ENCODE results near the gene ATXN1L. TPM values are rescaled to one million over a fixed set of nuclear protein-coding genes. Genes with fewer than 3 reads are reported as not detected.
"Not testable (repeated sequence)": the region's sequence is repeated elsewhere in the genome, so short reads cannot be mapped to it uniquely, and the experiment has no call there.

ATXN1L gene
- polyA plus RNA-seq, 4 donors = 4.3 to 21.3 (median 7.7) TPM

DNA sequence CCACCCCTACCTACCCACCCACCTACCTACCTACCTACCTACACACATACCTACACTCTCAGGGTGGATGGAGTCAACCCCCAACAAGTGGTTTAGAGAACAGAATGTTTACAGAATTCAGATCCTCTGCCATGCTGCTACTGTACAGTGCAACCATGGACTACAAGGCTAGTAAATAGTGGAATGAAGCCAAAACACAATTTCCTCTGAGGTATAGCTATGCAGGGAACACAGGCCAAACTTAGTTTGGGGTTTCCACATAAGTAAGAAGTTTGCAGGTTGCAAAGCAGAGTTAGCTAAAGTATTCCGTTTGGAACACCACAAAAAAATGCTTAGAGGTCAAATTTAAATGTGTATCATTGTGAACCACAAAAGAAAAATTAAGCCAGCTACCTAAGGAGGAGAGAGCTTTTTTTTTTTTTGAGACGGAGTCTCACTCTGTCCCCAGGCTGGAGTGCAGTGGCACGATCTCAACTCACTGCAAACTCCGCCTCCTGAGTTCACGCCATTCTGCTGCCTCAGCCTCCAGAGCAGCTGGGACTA lies 34.4 kb upstream of the ATXN1L start:
- no peak overlapping the region for H3K27ac ChIP-seq (ENCODE audit: low read depth in 1 of 3, low read length in 2 of 3)
- no peaks in the 10 kb centered on the region for H3K36me3 ChIP-seq (ENCODE audit: control insufficient read depth in 3 of 3, insufficient read depth in 2 of 3, low read depth in 1 of 3, low read length in 3 of 3)
- WGBS, 3 donors = 74 to 87% (median 86%) methylated on average over 4 to 5 of the region's 5 CpGs
- H3K27me3 ChIP-seq (ENCODE audit: control insufficient read depth in 3 of 3, insufficient read depth in 3 of 3, low read length in 3 of 3) = no peaks in the 10 kb centered on the region
- no peak for FAIRE-seq
- peaks cover 0 to 4% (median 3%) of the 10 kb centered on the region in 3 donors for H3K4me1 ChIP-seq (ENCODE audit: control insufficient read depth in 3 of 3, insufficient read depth in 2 of 3, low read depth in 1 of 3, low read length in 2 of 3)
- no peaks in the 10 kb centered on the region for H3K9me3 ChIP-seq (ENCODE audit: control insufficient read depth in 2 of 2, insufficient read depth in 1 of 2, low read depth in 1 of 2, low read length in 1 of 2)
- DNase-seq = no peak
- no peak overlapping the region for H3K4me3 ChIP-seq (ENCODE audit: low read depth in 1 of 3, low read length in 3 of 3)

DNA sequence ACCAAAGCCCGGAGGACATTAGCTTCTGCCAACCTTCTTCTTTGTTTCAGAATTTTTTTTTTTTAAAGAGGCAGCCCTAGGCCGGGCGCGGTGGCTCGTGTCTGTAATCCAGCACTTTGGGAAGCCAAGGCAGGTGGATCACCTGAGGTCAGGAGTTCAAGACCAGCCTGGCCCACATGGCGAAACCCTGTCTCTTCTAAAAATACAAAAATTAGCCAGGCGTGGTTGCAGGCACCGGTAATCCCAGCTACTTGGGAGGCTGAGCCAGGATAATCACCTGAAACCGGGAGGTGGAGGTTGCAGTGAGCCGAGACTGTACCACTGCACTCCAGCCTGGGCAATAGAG lies 28.6 kb upstream of the ATXN1L start:
- not testable (repeated sequence) for H3K36me3 ChIP-seq (ENCODE audit: control insufficient read depth in 3 of 3, insufficient read depth in 2 of 3, low read depth in 1 of 3, low read length in 3 of 3); FAIRE-seq; H3K4me3 ChIP-seq (ENCODE audit: low read depth in 1 of 3, low read length in 3 of 3); H3K4me1 ChIP-seq (ENCODE audit: control insufficient read depth in 3 of 3, insufficient read depth in 2 of 3, low read depth in 1 of 3, low read length in 2 of 3); H3K27me3 ChIP-seq (ENCODE audit: control insufficient read depth in 3 of 3, insufficient read depth in 3 of 3, low read length in 3 of 3); DNase-seq; H3K9me3 ChIP-seq (ENCODE audit: control insufficient read depth in 2 of 2, insufficient read depth in 1 of 2, low read depth in 1 of 2, low read length in 1 of 2)
- peak overlapping the region in 1 of 3 donors; percentile 22 for H3K27ac ChIP-seq (ENCODE audit: low read depth in 1 of 3, low read length in 2 of 3)
- WGBS, 3 donors = 73 to 85% (median 78%) methylated on average over 10 of the region's 10 CpGs

DNA sequence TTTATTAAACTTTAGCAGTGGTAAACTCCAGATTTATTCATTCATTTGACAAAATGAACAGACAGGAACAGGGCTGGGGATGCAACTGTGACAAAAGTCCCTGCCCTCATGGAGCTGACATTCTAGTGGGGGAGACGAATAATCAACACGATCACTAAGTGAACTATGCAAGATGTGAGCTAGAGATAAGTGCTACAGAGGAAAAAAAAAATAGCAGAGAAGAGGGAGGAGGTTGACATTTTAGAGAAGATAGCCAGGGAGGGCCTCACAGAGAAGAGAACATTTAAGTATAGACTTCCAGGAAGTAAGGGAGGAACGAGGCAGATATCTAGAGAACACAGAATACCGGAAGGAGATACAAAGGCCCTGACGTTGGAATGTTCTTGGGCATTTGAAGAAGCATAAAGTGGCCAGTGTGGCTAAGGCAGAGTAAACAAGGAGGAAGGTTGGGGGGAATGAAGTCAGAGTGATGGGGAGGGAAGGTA lies 19.2 kb upstream of the ATXN1L start:
- FAIRE-seq (no peak), DNase-seq (no peak)
- Histone ChIP-seq H3K27ac (ENCODE audit: low read depth in 1 of 3, low read length in 2 of 3) (no peak overlapping the region), H3K36me3 (ENCODE audit: control insufficient read depth in 3 of 3, insufficient read depth in 2 of 3, low read depth in 1 of 3, low read length in 3 of 3) (no peaks in the 10 kb centered on the region), H3K27me3 (ENCODE audit: control insufficient read depth in 3 of 3, insufficient read depth in 3 of 3, low read length in 3 of 3) (no peaks in the 10 kb centered on the region), H3K4me1 (ENCODE audit: control insufficient read depth in 3 of 3, insufficient read depth in 2 of 3, low read depth in 1 of 3, low read length in 2 of 3) (no peaks in the 10 kb centered on the region), H3K4me3 (ENCODE audit: low read depth in 1 of 3, low read length in 3 of 3) (no peak overlapping the region), H3K9me3 (ENCODE audit: control insufficient read depth in 2 of 2, insufficient read depth in 1 of 2, low read depth in 1 of 2, low read length in 1 of 2) (no peaks in the 10 kb centered on the region)
- WGBS, 3 donors = 75 to 86% (median 83%) methylated on average over 5 of the region's 5 CpGs

GRCh38 chr16:71830359-71830758 lies 15.4 kb upstream of the ATXN1L start:
- H3K27ac ChIP-seq (ENCODE audit: low read depth in 1 of 3, low read length in 2 of 3) = no peak overlapping the region
- H3K9me3 ChIP-seq (ENCODE audit: control insufficient read depth in 2 of 2, insufficient read depth in 1 of 2, low read depth in 1 of 2, low read length in 1 of 2) = no peaks in the 10 kb centered on the region
- DNase-seq = no peak
- H3K27me3 ChIP-seq (ENCODE audit: control insufficient read depth in 3 of 3, insufficient read depth in 3 of 3, low read length in 3 of 3) = no peaks in the 10 kb centered on the region
- WGBS, 3 donors = 78 to 84% (median 82%) methylated on average over 2 of the region's 2 CpGs
- no peaks in the 10 kb centered on the region for H3K4me1 ChIP-seq (ENCODE audit: control insufficient read depth in 3 of 3, insufficient read depth in 2 of 3, low read depth in 1 of 3, low read length in 2 of 3)
- H3K36me3 ChIP-seq (ENCODE audit: control insufficient read depth in 3 of 3, insufficient read depth in 2 of 3, low read depth in 1 of 3, low read length in 3 of 3) = no peaks in the 10 kb centered on the region
- FAIRE-seq = no peak
- H3K4me3 ChIP-seq (ENCODE audit: low read depth in 1 of 3, low read length in 3 of 3) = no peak overlapping the region

- not testable (repeated sequence) for H3K9me3 ChIP-seq (ENCODE audit: control insufficient read depth in 2 of 2, insufficient read depth in 1 of 2, low read depth in 1 of 2, low read length in 1 of 2); H3K4me1 ChIP-seq (ENCODE audit: control insufficient read depth in 3 of 3, insufficient read depth in 2 of 3, low read depth in 1 of 3, low read length in 2 of 3); H3K27me3 ChIP-seq (ENCODE audit: control insufficient read depth in 3 of 3, insufficient read depth in 3 of 3, low read length in 3 of 3); DNase-seq; H3K27ac ChIP-seq (ENCODE audit: low read depth in 1 of 3, low read length in 2 of 3); H3K4me3 ChIP-seq (ENCODE audit: low read depth in 1 of 3, low read length in 3 of 3); H3K36me3 ChIP-seq (ENCODE audit: control insufficient read depth in 3 of 3, insufficient read depth in 2 of 3, low read depth in 1 of 3, low read length in 3 of 3); FAIRE-seq
- 86 to 96% (median 89%) methylated on average over 3 of the region's 3 CpGs for WGBS, 3 donors
These were observed 14.1 kb upstream of the ATXN1L start for GRCh38 chr16:71831698-71832097.

DNA sequence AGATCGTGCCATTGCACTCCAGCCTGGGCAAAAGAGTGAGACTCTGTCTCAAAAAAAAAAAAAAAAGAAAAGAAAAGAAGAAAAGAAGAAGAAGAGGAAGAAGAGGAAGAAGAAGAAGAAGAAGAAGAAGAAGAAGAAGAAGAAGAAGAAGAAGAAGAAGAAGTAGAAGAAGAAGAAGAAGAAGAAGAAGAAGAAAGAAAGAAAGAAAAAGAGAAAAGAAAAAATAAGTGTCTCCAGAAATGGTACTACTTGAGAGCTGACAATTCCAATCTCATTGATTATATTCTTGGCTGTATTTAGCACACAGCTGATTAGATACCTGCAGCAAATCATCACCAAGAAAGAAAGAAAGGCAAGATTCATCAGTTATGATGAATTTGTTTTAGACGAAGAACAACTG lies 13.7 kb upstream of the ATXN1L start:
- H3K9me3 ChIP-seq (ENCODE audit: control insufficient read depth in 2 of 2, insufficient read depth in 1 of 2, low read depth in 1 of 2, low read length in 1 of 2); H3K4me1 ChIP-seq (ENCODE audit: control insufficient read depth in 3 of 3, insufficient read depth in 2 of 3, low read depth in 1 of 3, low read length in 2 of 3); H3K36me3 ChIP-seq (ENCODE audit: control insufficient read depth in 3 of 3, insufficient read depth in 2 of 3, low read depth in 1 of 3, low read length in 3 of 3); H3K27ac ChIP-seq (ENCODE audit: low read depth in 1 of 3, low read length in 2 of 3); H3K4me3 ChIP-seq (ENCODE audit: low read depth in 1 of 3, low read length in 3 of 3); DNase-seq; H3K27me3 ChIP-seq (ENCODE audit: control insufficient read depth in 3 of 3, insufficient read depth in 3 of 3, low read length in 3 of 3); FAIRE-seq: not testable (repeated sequence)
- 91 to 97% (median 94%) methylated on average over 2 of the region's 2 CpGs for WGBS, 3 donors

DNA sequence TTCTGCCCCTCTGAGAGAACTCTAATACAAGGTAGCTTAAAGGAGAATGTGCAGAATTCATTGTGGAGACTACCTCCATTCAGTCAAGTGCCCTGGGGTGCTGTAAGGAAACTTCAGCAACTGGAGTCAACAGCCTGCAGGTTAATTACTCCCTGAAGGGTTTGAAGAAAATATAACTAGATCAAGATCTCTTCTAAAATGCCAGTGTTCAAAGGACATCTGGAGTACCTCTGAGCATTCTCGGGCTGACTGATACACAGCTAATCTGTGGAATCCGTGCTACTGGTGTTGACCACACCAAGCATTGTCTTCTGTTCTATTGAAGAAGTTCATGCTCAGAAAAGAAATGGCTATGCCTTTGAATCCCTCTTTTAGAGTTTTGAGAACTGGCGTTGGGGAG lies 11.5 kb upstream of the ATXN1L start:
- FAIRE-seq = no peak
- Histone ChIP-seq H3K27me3 (ENCODE audit: control insufficient read depth in 3 of 3, insufficient read depth in 3 of 3, low read length in 3 of 3) (no peaks in the 10 kb centered on the region), H3K4me3 (ENCODE audit: low read depth in 1 of 3, low read length in 3 of 3) (no peak overlapping the region), H3K4me1 (ENCODE audit: control insufficient read depth in 3 of 3, insufficient read depth in 2 of 3, low read depth in 1 of 3, low read length in 2 of 3) (no peaks in the 10 kb centered on the region), H3K36me3 (ENCODE audit: control insufficient read depth in 3 of 3, insufficient read depth in 2 of 3, low read depth in 1 of 3, low read length in 3 of 3) (no peaks in the 10 kb centered on the region), H3K9me3 (ENCODE audit: control insufficient read depth in 2 of 2, insufficient read depth in 1 of 2, low read depth in 1 of 2, low read length in 1 of 2) (no peaks in the 10 kb centered on the region), H3K27ac (ENCODE audit: low read depth in 1 of 3, low read length in 2 of 3) (no peak overlapping the region)
- 63 to 84% (median 75%) methylated on average over 3 of the region's 3 CpGs for WGBS, 3 donors
- DNase-seq = no peak

- Histone ChIP-seq H3K9me3 (ENCODE audit: control insufficient read depth in 2 of 2, insufficient read depth in 1 of 2, low read depth in 1 of 2, low read length in 1 of 2) (no peaks in the 10 kb centered on the region), H3K27me3 (ENCODE audit: control insufficient read depth in 3 of 3, insufficient read depth in 3 of 3, low read length in 3 of 3) (no peaks in the 10 kb centered on the region), H3K36me3 (ENCODE audit: control insufficient read depth in 3 of 3, insufficient read depth in 2 of 3, low read depth in 1 of 3, low read length in 3 of 3) (no peaks in the 10 kb centered on the region), H3K27ac (ENCODE audit: low read depth in 1 of 3, low read length in 2 of 3) (no peak overlapping the region), H3K4me1 (ENCODE audit: control insufficient read depth in 3 of 3, insufficient read depth in 2 of 3, low read depth in 1 of 3, low read length in 2 of 3) (no peaks in the 10 kb centered on the region), H3K4me3 (ENCODE audit: low read depth in 1 of 3, low read length in 3 of 3) (no peak overlapping the region)
- DNase-seq (no peak), FAIRE-seq (no peak)
- 83 to 91% (median 86%) methylated on average over 3 of the region's 3 CpGs for WGBS, 3 donors
These were observed 8.6 kb upstream of the ATXN1L start for GRCh38 chr16:71837150-71837549.

DNA sequence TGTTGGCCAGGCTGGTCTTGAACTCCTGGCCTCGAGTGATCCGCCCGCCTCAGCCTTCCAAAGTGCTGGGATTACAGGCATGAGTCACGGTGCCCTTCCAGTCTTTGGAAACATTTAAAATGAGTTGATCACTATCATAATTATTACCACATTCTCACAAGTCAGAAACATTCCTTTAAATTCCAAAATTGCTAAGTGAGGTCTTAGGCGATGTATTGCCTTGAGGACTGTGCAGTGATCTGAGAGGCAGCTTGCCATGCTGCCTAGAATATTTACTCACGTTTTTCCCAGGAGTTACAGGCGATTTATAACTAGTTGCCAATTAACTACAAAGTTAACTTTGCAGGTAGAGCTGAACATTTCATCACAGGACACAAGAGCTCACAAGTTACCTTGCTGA lies 5.7 kb upstream of the ATXN1L start:
- no peak for FAIRE-seq
- H3K27ac ChIP-seq (ENCODE audit: low read depth in 1 of 3, low read length in 2 of 3) = peak overlapping the region in 1 of 3 donors; percentile 16
- 54 to 75% (median 64%) methylated on average over 7 of the region's 7 CpGs for WGBS, 3 donors

More for the DNA sequence above, 5.7 kb upstream of the ATXN1L start:
- Histone ChIP-seq H3K9me3 (ENCODE audit: control insufficient read depth in 2 of 2, insufficient read depth in 1 of 2, low read depth in 1 of 2, low read length in 1 of 2) (no peaks in the 10 kb centered on the region), H3K4me3 (ENCODE audit: low read depth in 1 of 3, low read length in 3 of 3) (no peak overlapping the region), H3K27me3 (ENCODE audit: control insufficient read depth in 3 of 3, insufficient read depth in 3 of 3, low read length in 3 of 3) (no peaks in the 10 kb centered on the region), H3K36me3 (ENCODE audit: control insufficient read depth in 3 of 3, insufficient read depth in 2 of 3, low read depth in 1 of 3, low read length in 3 of 3) (no peaks in the 10 kb centered on the region), H3K4me1 (ENCODE audit: control insufficient read depth in 3 of 3, insufficient read depth in 2 of 3, low read depth in 1 of 3, low read length in 2 of 3) (no peaks in the 10 kb centered on the region)
- DNase-seq = peak in 1 of 2 donors; percentile 25
